ENCODE measurements around the gene KRT84. TPM values are rescaled to one million over a fixed set of nuclear protein-coding genes. Genes with fewer than 3 reads are reported as not detected.

KRT84 gene
- polyA plus RNA-seq, 1 donor from 2014 or later = not detected

- Histone ChIP-seq H3K9ac (ENCODE audit: low read length) (no peak overlapping the region), H3K79me2 (replicated peaks; ENCODE audit: insufficient read depth, low read length) (no peaks in the 10 kb centered on the region), H2AFZ (ENCODE audit: low read depth, low read length) (no peak overlapping the region), H3K27ac (ENCODE audit: low read length) (no peak overlapping the region), H3F3A (ENCODE audit: insufficient read depth, low read length, poor library complexity, severe bottlenecking) (no peaks in the 10 kb centered on the region), H4K20me1 (ENCODE audit: insufficient read depth) (no peaks in the 10 kb centered on the region), H3K4me3 (ENCODE audit: low read length) (no peak overlapping the region), H3K9me3 (ENCODE audit: low read length) (no peaks in the 10 kb centered on the region), H3K9me2 (ENCODE audit: insufficient read depth, low read length) (no peaks in the 10 kb centered on the region), H3K4me2 (ENCODE audit: low read length) (no peak overlapping the region), H3K36me3 (ENCODE audit: insufficient read depth, low read length) (no peaks in the 10 kb centered on the region), H3K27me3 (ENCODE audit: insufficient read depth, low read depth, low read length) (no peaks in the 10 kb centered on the region)
- no peak for TF ChIP-seq SMC3 (conservative IDR thresholded peaks at IDR 0.05; ENCODE audit: poor library complexity)
- TF ChIP-seq POLR2AphosphoS5 (IDR thresholded peaks at IDR 0.05) = no peak
- no peak for TF ChIP-seq EP300 (conservative IDR thresholded peaks at IDR 0.05; ENCODE audit: poor library complexity, severe bottlenecking)
- no peak for TF ChIP-seq CTCF (IDR thresholded peaks at IDR 0.05; ENCODE audit: poor library complexity, severe bottlenecking)
- no peak for TF ChIP-seq EZH2 (IDR thresholded peaks at IDR 0.05; ENCODE audit: borderline replicate concordance, insufficient read depth, low read length, poor library complexity, severe bottlenecking)
- TF ChIP-seq RAD21 (conservative IDR thresholded peaks at IDR 0.05) = no peak
- no peak for TF ChIP-seq TAF1 (IDR thresholded peaks at IDR 0.05; ENCODE audit: low read depth)
- TF ChIP-seq, protein P1, sequence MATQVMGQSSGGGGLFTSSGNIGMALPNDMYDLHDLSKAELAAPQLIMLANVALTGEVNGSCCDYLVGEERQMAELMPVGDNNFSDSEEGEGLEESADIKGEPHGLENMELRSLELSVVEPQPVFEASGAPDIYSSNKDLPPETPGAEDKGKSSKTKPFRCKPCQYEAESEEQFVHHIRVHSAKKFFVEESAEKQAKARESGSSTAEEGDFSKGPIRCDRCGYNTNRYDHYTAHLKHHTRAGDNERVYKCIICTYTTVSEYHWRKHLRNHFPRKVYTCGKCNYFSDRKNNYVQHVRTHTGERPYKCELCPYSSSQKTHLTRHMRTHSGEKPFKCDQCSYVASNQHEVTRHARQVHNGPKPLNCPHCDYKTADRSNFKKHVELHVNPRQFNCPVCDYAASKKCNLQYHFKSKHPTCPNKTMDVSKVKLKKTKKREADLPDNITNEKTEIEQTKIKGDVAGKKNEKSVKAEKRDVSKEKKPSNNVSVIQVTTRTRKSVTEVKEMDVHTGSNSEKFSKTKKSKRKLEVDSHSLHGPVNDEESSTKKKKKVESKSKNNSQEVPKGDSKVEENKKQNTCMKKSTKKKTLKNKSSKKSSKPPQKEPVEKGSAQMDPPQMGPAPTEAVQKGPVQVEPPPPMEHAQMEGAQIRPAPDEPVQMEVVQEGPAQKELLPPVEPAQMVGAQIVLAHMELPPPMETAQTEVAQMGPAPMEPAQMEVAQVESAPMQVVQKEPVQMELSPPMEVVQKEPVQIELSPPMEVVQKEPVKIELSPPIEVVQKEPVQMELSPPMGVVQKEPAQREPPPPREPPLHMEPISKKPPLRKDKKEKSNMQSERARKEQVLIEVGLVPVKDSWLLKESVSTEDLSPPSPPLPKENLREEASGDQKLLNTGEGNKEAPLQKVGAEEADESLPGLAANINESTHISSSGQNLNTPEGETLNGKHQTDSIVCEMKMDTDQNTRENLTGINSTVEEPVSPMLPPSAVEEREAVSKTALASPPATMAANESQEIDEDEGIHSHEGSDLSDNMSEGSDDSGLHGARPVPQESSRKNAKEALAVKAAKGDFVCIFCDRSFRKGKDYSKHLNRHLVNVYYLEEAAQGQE (IDR thresholded peaks at IDR 0.05; ENCODE audit: borderline replicate concordance) = no peak
- no peak for TF ChIP-seq MXI1 (conservative IDR thresholded peaks at IDR 0.05; ENCODE audit: poor library complexity, severe bottlenecking)
Observed at GRCh38 chr12:52402377-52402776, 16.9 kb upstream of the KRT84 start.

DNA sequence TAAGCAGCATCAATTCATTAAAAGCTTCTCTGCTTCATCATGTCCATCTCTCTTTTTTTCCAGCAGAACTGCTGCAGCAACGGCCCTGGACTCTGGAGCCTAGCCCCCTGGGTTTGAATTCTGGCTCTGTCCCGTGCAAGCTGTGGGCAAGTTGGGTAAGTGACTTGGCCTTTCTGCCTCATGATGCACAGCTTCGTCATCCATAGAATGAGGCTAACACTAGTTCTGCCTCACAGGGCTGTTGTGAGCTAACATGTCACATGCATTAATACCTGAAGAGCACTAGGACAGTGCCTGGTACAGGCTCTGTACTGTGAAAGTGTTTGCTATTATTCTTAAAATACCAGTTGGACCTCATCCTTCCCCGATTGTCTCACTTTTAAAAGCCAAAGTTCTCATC, 16.5 kb upstream of the KRT84 start:
- no peaks in the 10 kb centered on the region for H3K36me3 ChIP-seq (ENCODE audit: insufficient read depth, low read length)
- no peaks in the 10 kb centered on the region for H3F3A ChIP-seq (ENCODE audit: insufficient read depth, low read length, poor library complexity, severe bottlenecking)
- H3K9me3 ChIP-seq (ENCODE audit: low read length) = no peaks in the 10 kb centered on the region
- H3K79me2 ChIP-seq (replicated peaks; ENCODE audit: insufficient read depth, low read length) = no peaks in the 10 kb centered on the region
- H3K9me2 ChIP-seq (ENCODE audit: insufficient read depth, low read length) = no peaks in the 10 kb centered on the region
- no peak overlapping the region for H3K4me2 ChIP-seq (ENCODE audit: low read length)
- no peak for TF ChIP-seq POLR2AphosphoS5 (IDR thresholded peaks at IDR 0.05)
- TF ChIP-seq CTCF (IDR thresholded peaks at IDR 0.05; ENCODE audit: poor library complexity, severe bottlenecking) = no peak
- no peak for TF ChIP-seq TAF1 (IDR thresholded peaks at IDR 0.05; ENCODE audit: low read depth)
- TF ChIP-seq EZH2 (IDR thresholded peaks at IDR 0.05; ENCODE audit: borderline replicate concordance, insufficient read depth, low read length, poor library complexity, severe bottlenecking) = no peak
- no peak for TF ChIP-seq MXI1 (conservative IDR thresholded peaks at IDR 0.05; ENCODE audit: poor library complexity, severe bottlenecking)
- no peak for TF ChIP-seq SMC3 (conservative IDR thresholded peaks at IDR 0.05; ENCODE audit: poor library complexity)
- TF ChIP-seq EP300 (conservative IDR thresholded peaks at IDR 0.05; ENCODE audit: poor library complexity, severe bottlenecking) = no peak
- TF ChIP-seq, protein P1 (IDR thresholded peaks at IDR 0.05; ENCODE audit: borderline replicate concordance) = no peak
- no peak for TF ChIP-seq RAD21 (conservative IDR thresholded peaks at IDR 0.05)
- no peak overlapping the region for H3K9ac ChIP-seq (ENCODE audit: low read length)
- H3K4me3 ChIP-seq (ENCODE audit: low read length) = no peak overlapping the region
- no peak overlapping the region for H3K27ac ChIP-seq (ENCODE audit: low read length)
- H4K20me1 ChIP-seq (ENCODE audit: insufficient read depth) = no peaks in the 10 kb centered on the region
- H2AFZ ChIP-seq (ENCODE audit: low read depth, low read length) = no peak overlapping the region
- H3K27me3 ChIP-seq (ENCODE audit: insufficient read depth, low read depth, low read length) = no peaks in the 10 kb centered on the region
